ENCODE data around the gene ADAMTSL1. TPM values are rescaled to one million over a fixed set of nuclear protein-coding genes. Genes with fewer than 3 reads are reported as not detected.

ADAMTSL1 gene
- total and polyA plus RNA-seq, 2 experiments from 2014 or later, result 2.3 to 5.0 TPM

GRCh38 chr9:18785604-18786003 is 311.7 kb downstream of the ADAMTSL1 start:
- Histone ChIP-seq H3F3A (replicated peaks; ENCODE audit: low read depth) (no peaks in the 10 kb centered on the region), H3K36me3 (ENCODE audit: insufficient read depth) (no peaks in the 10 kb centered on the region), H3K27me3 (ENCODE audit: insufficient read depth) (no peaks in the 10 kb centered on the region), H3K4me3 (no peak overlapping the region), H3K4me1 (ENCODE audit: insufficient read depth) (no peaks in the 10 kb centered on the region), H3K27ac (ENCODE audit: low read depth) (no peak overlapping the region), H4K20me1 (replicated peaks; ENCODE audit: insufficient read depth) (no peaks in the 10 kb centered on the region), H2AFZ (no peak overlapping the region), H3K79me2 (replicated peaks; ENCODE audit: insufficient read depth) (no peaks in the 10 kb centered on the region), H3K4me2 (no peak overlapping the region), H3K9me2 (ENCODE audit: insufficient read depth) (no peaks in the 10 kb centered on the region)
- Mint-ChIP-seq H3K9me3 (no peaks in the 10 kb centered on the region), H3K27ac (no peak overlapping the region), H3K4me1 (no peaks in the 10 kb centered on the region), H3K4me3 (no peak overlapping the region), H3K36me3 (ENCODE audit: low read depth) (no peaks in the 10 kb centered on the region), H3K27me3 (ENCODE audit: insufficient read depth, low read depth, poor library complexity) (peaks cover 3% of the 10 kb centered on the region)
- ATAC-seq (no peak), DNase-seq (ENCODE audit: low spot score) (no peak)
- TF ChIP-seq STAT1 (IDR thresholded peaks at IDR 0.05; ENCODE audit: unreplicated experiment) (no peak), REST (IDR thresholded peaks at IDR 0.05; ENCODE audit: unreplicated experiment) (no peak), JUNB (IDR thresholded peaks at IDR 0.05; ENCODE audit: unreplicated experiment) (no peak), ZNF462 (CRISPR knock-in tag; IDR thresholded peaks at IDR 0.05) (no peak), ZNF114 (CRISPR knock-in tag; IDR thresholded peaks at IDR 0.05) (no peak), POLR2AphosphoS5 (IDR thresholded peaks at IDR 0.05; ENCODE audit: low read depth) (no peak), EZH2phosphoT487 (IDR thresholded peaks at IDR 0.05; ENCODE audit: unreplicated experiment) (no peak), CREB1 (CRISPR knock-in tag; IDR thresholded peaks at IDR 0.05; ENCODE audit: low read depth) (no peak), ZNF331 (CRISPR knock-in tag; IDR thresholded peaks at IDR 0.05; ENCODE audit: low read depth) (no peak)
